ENCODE data around the gene KCNH3. TPM values are rescaled to one million over a fixed set of nuclear protein-coding genes. Genes with fewer than 3 reads are reported as not detected.

The KCNH3 gene
- total RNA-seq, 1 donor from 2014 or later: under 0.01 TPM

DNA sequence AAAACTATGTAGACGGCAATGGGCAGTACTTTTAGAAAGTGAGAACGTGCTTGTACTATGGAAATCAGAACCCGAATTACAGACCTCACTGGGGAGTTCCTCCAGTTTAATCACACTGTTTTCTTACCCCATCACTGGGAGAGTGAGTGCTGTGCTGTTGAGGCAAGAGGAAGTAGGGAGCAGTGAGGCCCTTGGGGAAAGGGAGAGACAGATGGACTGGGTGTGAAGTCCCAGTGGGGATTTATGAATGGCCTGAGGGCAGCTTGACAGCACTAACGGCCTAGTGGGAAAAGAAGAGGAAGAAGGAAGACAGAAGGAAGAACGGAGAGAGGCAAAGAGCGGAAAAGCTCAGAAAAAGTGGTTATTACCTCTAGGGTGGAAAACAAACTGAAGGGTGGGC lies 23.4 kb downstream of the KCNH3 start:
- no peak for DNase-seq (ENCODE audit: low read depth in 2 of 2)

DNA sequence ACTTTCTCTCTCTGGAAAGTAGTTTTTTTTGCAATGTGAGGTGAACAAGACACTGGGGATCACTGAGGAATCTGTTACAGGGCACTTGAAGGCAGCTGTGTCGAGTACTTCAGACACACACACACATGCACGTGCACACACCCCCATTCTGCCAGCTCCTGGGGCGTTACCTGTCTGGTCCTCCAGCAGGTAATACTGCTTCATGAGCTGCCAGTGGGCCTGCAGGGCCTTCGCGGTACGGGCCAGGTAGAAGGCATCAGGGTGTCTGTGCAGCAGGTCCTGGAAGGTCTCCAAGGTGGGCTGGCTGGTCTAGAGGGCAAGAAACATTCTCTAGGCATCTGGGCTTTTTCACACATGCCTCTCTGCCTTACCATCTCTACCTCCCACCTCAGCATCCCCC lies 24.0 kb downstream of the KCNH3 start:
- DNase-seq (ENCODE audit: low read depth in 2 of 2): no peak

DNA sequence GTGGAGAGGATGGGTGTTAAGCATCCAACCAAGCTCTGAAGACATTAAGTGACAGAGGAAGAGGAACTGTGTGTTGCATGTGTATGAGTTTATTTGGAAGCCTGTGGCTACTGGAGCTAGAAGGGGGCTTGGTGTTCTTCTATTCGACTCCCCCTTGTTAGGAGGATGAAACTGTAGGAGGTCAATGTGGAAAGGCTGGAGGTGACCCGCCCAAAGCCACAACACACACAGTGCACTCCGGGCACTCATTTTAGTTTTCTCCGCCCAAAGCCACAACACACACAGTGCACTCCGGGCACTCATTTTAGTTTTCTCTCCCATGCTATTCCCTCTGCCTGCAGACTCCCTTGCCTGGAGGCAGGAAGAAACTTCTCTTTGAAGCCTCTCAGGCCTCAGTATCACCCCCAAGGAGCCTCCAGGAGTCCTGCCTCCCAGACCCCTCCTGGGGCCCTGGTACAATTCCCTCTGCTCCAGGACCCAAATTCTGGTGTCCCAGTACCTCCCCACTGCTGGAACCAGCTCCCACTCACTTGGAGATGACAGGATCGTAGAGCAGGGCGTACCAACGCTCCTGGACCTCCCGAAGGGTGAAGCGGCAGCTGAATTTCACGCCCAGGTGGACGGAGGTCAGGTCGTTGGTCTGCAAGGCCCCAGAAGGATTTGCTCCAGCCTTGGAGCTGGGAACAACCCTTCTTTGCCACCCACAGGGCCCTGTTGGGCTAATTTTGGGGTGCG lies 25.3 kb downstream of the KCNH3 start:
- DNase-seq (ENCODE audit: low read depth in 2 of 2): no peak

- no peak for DNase-seq (ENCODE audit: low read depth in 2 of 2)
Measured at GRCh38 chr12:49564686-49565405, 26.0 kb downstream of the KCNH3 start.

- no peak for DNase-seq (ENCODE audit: low read depth in 2 of 2)
Measured at GRCh38 chr12:49565406-49566265, 26.8 kb downstream of the KCNH3 start.

DNA sequence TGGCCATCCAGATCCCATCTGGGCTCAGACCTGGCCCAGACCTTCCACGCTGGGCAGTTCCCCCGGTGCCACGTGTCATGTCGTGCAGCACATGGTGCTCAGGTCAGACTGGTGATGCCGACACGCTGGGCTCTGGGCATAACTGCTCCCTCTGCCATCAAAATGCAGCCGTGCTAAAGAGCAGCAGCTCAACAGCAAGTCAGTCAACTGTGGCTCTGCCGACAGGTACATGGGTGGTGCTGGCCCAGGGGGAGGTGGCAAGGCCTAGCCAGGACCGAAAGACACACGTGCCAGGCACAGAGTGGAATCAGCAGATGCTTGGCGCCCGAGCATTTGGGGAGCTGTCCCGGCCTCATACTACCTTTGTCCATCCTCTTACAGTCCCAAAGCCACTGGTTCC lies 27.5 kb downstream of the KCNH3 start:
- DNase-seq (ENCODE audit: low read depth in 2 of 2): no peak

GRCh38 chr12:49567302-49567610 lies 28.4 kb downstream of the KCNH3 start:
- DNase-seq (ENCODE audit: low read depth in 2 of 2): no peak

- peak; percentile 87 to 94 for DNase-seq (ENCODE audit: low read depth in 2 of 2)
Measured at GRCh38 chr12:49567611-49568441, 29.0 kb downstream of the KCNH3 start, which contains the start of gene MCRS1. TSS of gene MCRS1 (minus strand) at chr12:49568142. CDS start at chr12:49566731, 1,411 bp downstream.

DNA sequence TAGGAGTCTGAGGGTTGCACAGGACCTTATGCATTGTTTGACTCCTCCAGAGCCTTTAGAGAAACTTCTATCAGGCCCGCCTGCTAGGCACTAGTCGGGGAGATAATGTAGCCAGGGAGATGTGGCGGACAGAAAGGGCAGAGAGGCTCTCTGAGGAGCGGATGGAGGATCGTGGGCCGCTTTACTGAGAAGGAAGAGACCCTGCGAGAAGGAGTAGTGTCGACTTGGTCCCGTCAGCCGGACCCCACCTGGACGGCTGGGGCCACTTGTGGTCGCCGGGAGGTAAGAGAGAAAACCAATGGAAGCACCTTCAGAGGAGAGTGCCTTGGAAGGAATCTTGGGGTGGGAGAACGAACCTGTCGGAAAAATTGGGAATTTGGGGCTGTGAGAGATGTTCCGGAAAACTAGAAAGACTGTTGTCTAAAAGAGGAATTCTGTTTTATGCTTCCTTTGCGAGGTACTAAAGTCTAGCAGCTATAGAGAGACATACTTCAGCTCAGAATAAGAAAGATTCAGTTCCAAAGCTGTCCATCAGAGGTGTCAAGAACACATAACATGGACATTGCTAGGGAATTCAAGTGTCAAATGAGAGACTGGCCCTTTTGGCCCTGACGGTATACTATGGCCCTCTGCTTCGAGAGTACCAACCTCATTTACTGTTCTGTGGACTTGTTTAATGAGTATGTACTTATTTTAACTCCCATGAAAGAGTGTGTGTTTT lies 29.8 kb downstream of the KCNH3 start:
- DNase-seq (ENCODE audit: low read depth in 2 of 2): peak in 1 of 2 donors; percentile 29

DNA sequence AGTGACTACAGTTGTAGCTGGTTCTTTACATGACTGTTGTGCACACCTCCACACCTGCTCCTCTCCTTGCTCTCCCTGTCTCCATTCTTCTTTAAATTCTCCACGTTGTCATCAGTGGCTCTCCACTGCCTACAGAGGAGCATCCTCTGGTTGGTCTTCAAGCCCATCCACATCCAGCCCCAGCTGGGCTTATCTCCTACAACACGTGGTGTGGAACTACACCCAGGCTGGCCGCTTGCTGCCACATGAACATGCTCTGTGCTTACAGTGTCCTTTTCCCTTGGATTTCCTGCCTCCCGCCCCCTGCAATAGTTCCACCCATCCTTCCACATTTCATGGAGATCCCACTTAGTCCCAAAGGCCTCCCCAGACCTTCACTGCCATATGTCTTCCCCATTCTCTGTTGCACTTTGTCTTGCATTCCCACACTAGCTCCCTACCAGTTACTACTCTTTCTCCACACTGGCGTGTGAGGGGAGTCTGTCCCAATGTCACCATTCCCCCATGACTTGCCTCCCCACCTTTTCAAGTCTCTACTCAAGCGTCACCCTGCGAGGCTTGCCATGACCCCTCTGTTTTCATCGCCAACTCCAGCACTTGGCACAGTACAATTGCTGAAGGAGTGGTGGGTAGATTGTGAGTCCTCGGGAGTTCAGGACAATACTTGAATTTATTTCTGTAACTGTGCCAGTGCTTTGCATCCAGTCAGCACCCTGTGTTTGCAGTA lies 38.9 kb downstream of the KCNH3 start:
- DNase-seq (ENCODE audit: low read depth in 2 of 2): no peak

DNA sequence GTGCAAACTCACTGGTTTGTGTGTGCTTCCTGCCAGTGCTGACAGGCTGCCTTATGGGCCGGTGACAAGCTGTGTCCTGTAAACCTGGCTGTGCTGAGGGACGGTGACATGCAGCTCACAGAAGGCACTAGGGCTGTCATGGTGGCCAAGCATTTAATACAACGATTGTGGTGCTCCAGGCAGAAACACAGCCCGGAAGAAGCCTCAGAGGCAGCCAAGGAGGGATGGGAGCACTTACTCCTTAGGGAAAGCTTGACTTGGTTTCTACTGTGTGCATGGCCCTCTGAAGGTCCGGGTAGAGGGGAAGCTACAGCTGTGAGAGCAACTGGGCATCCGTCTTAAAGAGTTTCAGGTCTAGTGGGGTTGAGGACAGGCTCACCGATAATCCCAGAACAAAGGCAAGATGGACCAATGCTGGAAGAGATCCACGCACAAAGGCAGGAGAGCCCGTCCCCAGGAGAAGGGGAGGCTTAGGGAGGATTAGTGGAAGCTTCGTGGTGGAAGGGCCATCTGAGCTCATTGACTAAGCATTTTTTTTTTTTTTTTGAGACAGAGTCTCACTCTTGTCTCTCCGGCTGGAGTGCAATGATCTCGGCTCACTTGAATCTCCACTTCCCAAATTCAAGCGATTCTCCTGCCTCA lies 39.8 kb downstream of the KCNH3 start:
- DNase-seq (ENCODE audit: low read depth in 2 of 2): no peak

DNA sequence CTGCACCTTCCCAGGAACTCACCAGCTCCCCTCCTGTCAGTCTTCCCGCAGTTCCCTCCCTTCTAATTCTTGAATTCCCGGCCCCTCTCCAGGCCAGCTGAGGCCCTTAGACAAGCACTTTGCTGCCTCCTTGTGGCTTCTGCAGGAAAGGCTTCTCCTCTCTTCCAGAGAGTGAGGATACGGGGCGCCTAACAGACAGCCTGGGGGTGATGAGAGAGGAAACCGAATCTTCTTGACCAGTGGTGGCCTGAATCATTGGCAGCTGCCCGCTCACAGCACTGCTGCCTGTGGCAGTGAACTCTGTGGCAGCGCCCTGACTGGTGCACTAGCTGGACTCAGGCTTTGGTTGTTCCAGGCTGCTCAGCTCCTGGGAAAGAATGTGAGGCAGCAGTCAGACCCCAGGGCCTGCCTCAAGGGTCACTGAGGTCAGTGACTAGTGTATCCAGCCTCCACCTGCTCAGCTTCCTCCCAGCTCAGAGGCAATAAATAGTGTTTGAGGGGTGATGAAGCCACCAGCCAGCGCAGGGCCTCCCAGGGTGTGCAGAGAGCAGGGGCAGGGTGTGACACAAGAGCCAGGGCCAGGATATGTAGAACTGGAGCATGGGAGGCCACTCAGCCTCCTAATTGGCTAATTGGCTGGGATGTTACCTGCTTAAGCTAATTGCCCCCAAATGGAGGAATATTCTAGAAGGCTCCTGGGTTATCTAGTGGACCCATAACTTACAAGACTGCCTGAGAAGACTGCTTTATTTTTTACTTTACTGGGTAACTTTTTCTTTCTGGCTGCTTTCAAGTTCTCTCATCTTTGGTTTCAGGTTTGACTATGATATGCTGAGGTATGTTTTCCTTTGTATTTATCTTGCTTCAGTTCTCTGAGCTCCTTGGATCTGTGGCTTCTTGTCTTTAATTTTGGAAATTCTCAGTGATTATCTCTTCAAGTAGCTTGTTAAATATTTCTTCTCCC lies 42.0 kb downstream of the KCNH3 start:
- peak; percentile 34 to 75 for DNase-seq (ENCODE audit: low read depth in 2 of 2)

GRCh38 chr12:49582201-49582600 lies 43.4 kb downstream of the KCNH3 start:
- DNase-seq (ENCODE audit: low read depth in 2 of 2): no peak

- DNase-seq (ENCODE audit: low read depth in 2 of 2): no peak
Measured at GRCh38 chr12:49582850-49583249, 44.0 kb downstream of the KCNH3 start.

- DNase-seq (ENCODE audit: low read depth in 2 of 2): no peak
Measured at GRCh38 chr12:49583366-49584094, 44.7 kb downstream of the KCNH3 start.

DNA sequence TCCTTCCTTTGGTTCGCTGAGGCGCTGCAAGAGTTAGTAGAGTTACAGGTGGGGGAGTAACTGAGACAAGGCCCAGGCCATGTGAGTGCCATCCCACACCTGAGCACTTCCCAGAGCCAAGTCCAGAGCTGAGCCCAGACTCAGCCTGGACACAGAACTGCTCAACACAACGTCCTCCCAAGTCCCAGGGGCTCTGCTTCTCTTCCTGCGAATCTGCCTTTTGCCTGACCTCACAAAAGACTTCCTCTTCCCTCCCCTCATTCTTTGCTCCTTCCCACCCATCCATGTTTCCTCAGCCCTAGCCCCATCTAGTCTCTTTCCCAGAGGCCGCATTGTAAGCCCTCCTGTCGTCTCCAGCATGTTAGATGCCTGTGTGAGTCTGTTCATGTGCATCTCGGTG lies 45.8 kb downstream of the KCNH3 start:
- DNase-seq (ENCODE audit: low read depth in 2 of 2): no peak
